Calu3 (cell line): ENCODE data around the gene DENND5B. TPM values are rescaled to one million over a fixed set of nuclear protein-coding genes. Genes with fewer than 3 reads are reported as not detected.

ENCODE experiments used
- BruUV-seq: library from RNA; stranded (reverse); fragments of 400-500 nt; replicated peaks from 2 replicates; lab custom pipeline; 2021; lab: Mats Ljungman, UMichigan
- CTCF ChIA-PET: fragments of 300-600 bp; sonication (Branson Sonifier 250); formaldehyde crosslinking; loops from one replicate; lab custom pipeline; 2022; ENCODE audit warnings: antibody characterized with exemption; lab: Charles Lee
- DNase-seq: peaks from one replicate; pipeline ENCODE4 v3.0.0; 2022
- H3K27ac Mint-ChIP-seq: one replicate; pipeline ENCODE4 v1.8.0; 2022; ENCODE audit warnings: mixed read lengths; ENCODE audit not compliant: unreplicated experiment
- H3K27me3 Mint-ChIP-seq: one replicate; pipeline ENCODE4 v1.8.0; 2022; ENCODE audit warnings: mixed read lengths; ENCODE audit not compliant: unreplicated experiment
- H3K36me3 Mint-ChIP-seq: one replicate; pipeline ENCODE4 v1.8.0; 2022; ENCODE audit warnings: mild to moderate bottlenecking, moderate library complexity, mixed read lengths; ENCODE audit not compliant: insufficient read depth, unreplicated experiment
- H3K4me1 Mint-ChIP-seq: one replicate; pipeline ENCODE4 v1.8.0; 2022; ENCODE audit warnings: mild to moderate bottlenecking, low read depth, mixed read lengths; ENCODE audit not compliant: unreplicated experiment
- H3K4me3 Mint-ChIP-seq: one replicate; pipeline ENCODE4 v1.8.0; 2022; ENCODE audit warnings: mild to moderate bottlenecking, low read depth, moderate library complexity, mixed read lengths; ENCODE audit not compliant: unreplicated experiment
- H3K9me3 Mint-ChIP-seq: one replicate; pipeline ENCODE4 v1.8.0; 2022; ENCODE audit warnings: low read depth, mixed read lengths; ENCODE audit not compliant: unreplicated experiment
- CTCF ChIP-seq: fragments of 200-600 bp; IDR thresholded peaks from one replicate; pipeline ENCODE4 v1.8.0; 2022; ENCODE audit warnings: antibody characterized with exemption; ENCODE audit not compliant: unreplicated experiment
- intact Hi-C: fragments of 100-400 bp; cut with micrococcal nuclease; formaldehyde crosslinking; loops from one replicate; pipeline ENCODE4 v1.10.0; 2022; ENCODE audit not compliant: unreplicated experiment
- total RNA-seq: library from RNA; stranded (reverse); gene quantifications from 2 replicates; pipeline ENCODE4 v1.2.3, GENCODE V29; 2022

The DENND5B gene
- total RNA-seq, 1 experiment from 2014 or later, result 10.2 TPM

GRCh38 chr12:31474751-31475150 is 116.2 kb downstream of the DENND5B start:
- DNase-seq, result no peak
- Mint-ChIP-seq H3K4me3 (no peak overlapping the region), H3K27me3 (no peaks in the 10 kb centered on the region), H3K4me1 (peaks cover 30% of the 10 kb centered on the region), H3K36me3 (peaks cover 6% of the 10 kb centered on the region), H3K27ac (no peak overlapping the region), H3K9me3 (no peaks in the 10 kb centered on the region)
- BruUV-seq, result no TSS peak
- intact Hi-C loops, result loop anchor here (5.0 kb wide), 1 partner anchor 118 kb away; the partner anchor contains the start of gene DENND5B
- CTCF ChIA-PET, result interaction anchor here (0.6 to 1.7 kb wide), 4 partner anchors 17 to 1818 kb away, joined by 3 to 4 read pairs (median 3); no protein-coding TSS in a partner anchor
- no peak for TF ChIP-seq CTCF

- DNase-seq, result no peak
- CTCF ChIA-PET, result interaction anchor here (0.9 kb wide), 1 partner anchor 13 kb away, joined by 3 read pairs; no protein-coding TSS in a partner anchor
- no peak overlapping the region for H3K4me3 Mint-ChIP-seq
- H3K27me3 Mint-ChIP-seq, result no peaks in the 10 kb centered on the region
- no peak for TF ChIP-seq CTCF
- H3K36me3 Mint-ChIP-seq, result peaks cover 6% of the 10 kb centered on the region
- no peak overlapping the region for H3K27ac Mint-ChIP-seq
- no TSS peak for BruUV-seq
- H3K4me1 Mint-ChIP-seq, result peaks cover 32% of the 10 kb centered on the region
- intact Hi-C loops, result loop anchor here (5.0 kb wide), 1 partner anchor 120 kb away; the partner anchor contains the start of gene DENND5B
- no peaks in the 10 kb centered on the region for H3K9me3 Mint-ChIP-seq
Observed at GRCh38 chr12:31471823-31472222, 119.1 kb downstream of the DENND5B start.

- CTCF ChIA-PET, result interaction anchor here (0.9 kb wide), 1 partner anchor 12 kb away, joined by 3 read pairs; no protein-coding TSS in a partner anchor
- Mint-ChIP-seq H3K9me3 (no peaks in the 10 kb centered on the region), H3K4me3 (no peak overlapping the region), H3K27me3 (no peaks in the 10 kb centered on the region), H3K36me3 (peaks cover 6% of the 10 kb centered on the region), H3K27ac (no peak overlapping the region), H3K4me1 (peaks cover 40% of the 10 kb centered on the region)
- no TSS peak for BruUV-seq
- intact Hi-C loops, result loop anchor here (5.0 kb wide), 1 partner anchor 121 kb away; the partner anchor contains the start of gene DENND5B
- no peak for TF ChIP-seq CTCF
- no peak for DNase-seq
Observed at GRCh38 chr12:31471051-31471450, 119.9 kb downstream of the DENND5B start.

GRCh38 chr12:31470459-31470858 is 120.5 kb downstream of the DENND5B start:
- CTCF ChIA-PET, result no interaction called here
- DNase-seq, result no peak
- intact Hi-C loops, result loop anchor here (5.0 kb wide), 1 partner anchor 122 kb away; the partner anchor contains the start of gene DENND5B
- no peak for TF ChIP-seq CTCF
- Mint-ChIP-seq H3K36me3 (peaks cover 2% of the 10 kb centered on the region), H3K4me1 (peaks cover 38% of the 10 kb centered on the region), H3K4me3 (no peak overlapping the region), H3K27ac (no peak overlapping the region), H3K9me3 (no peaks in the 10 kb centered on the region), H3K27me3 (no peaks in the 10 kb centered on the region)
- BruUV-seq, result no TSS peak
